Left renal cortex interstitium (tissue), 4 donors: Measurements from ENCODE around the gene ELOVL3. TPM values are rescaled to one million over a fixed set of nuclear protein-coding genes. Genes with fewer than 3 reads are reported as not detected.
"Not testable (repeated sequence)": the region's sequence is repeated elsewhere in the genome, so short reads cannot be mapped to it uniquely, and the experiment has no call there.

ENCODE experiments used
- DNase-seq, 4 donors: peaks; one replicate each; pipeline ENCODE4 v3.0.0-alpha.2; 2013; ENCODE audit warnings: low read depth in 4 of 4, low spot score in 2 of 4, missing footprints in 1 of 4
- polyA plus RNA-seq, 4 donors: library from polyadenylated mRNA; unstranded; fragments of 120-200 nt; gene quantifications; one replicate each; pipeline ENCODE4 v1.2.1, GENCODE V29; 2013; ENCODE audit not compliant: insufficient read length in 4 of 4

Gene ELOVL3
- polyA plus RNA-seq, 4 donors, result 1.9 to 2.9 (median 2.5) TPM

- DNase-seq, result no peak
These were observed 20.2 kb downstream of the ELOVL3 start for GRCh38 chr10:102246261-102246660.

- DNase-seq, result no peak
These were observed 21.6 kb downstream of the ELOVL3 start for GRCh38 chr10:102247734-102248133.

GRCh38 chr10:102252508-102252907 is 26.4 kb downstream of the ELOVL3 start:
- DNase-seq, result not testable (repeated sequence)

- DNase-seq, result no peak
These were observed 28.3 kb downstream of the ELOVL3 start for GRCh38 chr10:102254426-102254825.

GRCh38 chr10:102255404-102255803 is 29.3 kb downstream of the ELOVL3 start:
- no peak for DNase-seq

GRCh38 chr10:102261196-102261595 is 35.1 kb downstream of the ELOVL3 start:
- DNase-seq, result no peak

GRCh38 chr10:102261842-102262241 is 35.7 kb downstream of the ELOVL3 start:
- DNase-seq, result no peak

GRCh38 chr10:102262744-102263370 is 36.8 kb downstream of the ELOVL3 start:
- no peak for DNase-seq

GRCh38 chr10:102264371-102264770 is 38.3 kb downstream of the ELOVL3 start:
- DNase-seq, result no peak

- DNase-seq, result no peak
These were observed 40.6 kb downstream of the ELOVL3 start for GRCh38 chr10:102266670-102267069.

- DNase-seq, result no peak
These were observed 41.6 kb downstream of the ELOVL3 start for GRCh38 chr10:102267748-102268147.

- DNase-seq, result no peak
These were observed 42.3 kb downstream of the ELOVL3 start for GRCh38 chr10:102268375-102268888.

- no peak for DNase-seq
These were observed 42.9 kb downstream of the ELOVL3 start for GRCh38 chr10:102269017-102269416.

- no peak for DNase-seq
These were observed 48.0 kb downstream of the ELOVL3 start for GRCh38 chr10:102274062-102274461.

- DNase-seq, result no peak
These were observed 49.2 kb downstream of the ELOVL3 start for GRCh38 chr10:102275343-102275742.

GRCh38 chr10:102279104-102279503 is 53.0 kb downstream of the ELOVL3 start:
- DNase-seq, result no peak

Other genes with a start within 250 kb of the ELOVL3 start
- 10 to 100 TPM; 16.6 to 21.1 (median 19.5) TPM for gene ARMH3, start 170.1 kb upstream of the ELOVL3 start, polyA plus RNA-seq
- 10 to 100 TPM; 10.8 to 17.5 (median 13.7) TPM for gene HPS6, start 160.9 kb upstream of the ELOVL3 start, polyA plus RNA-seq
- 100 to 1,000 TPM; 108 to 149 (median 124) TPM for gene LDB1, start 105.9 kb upstream of the ELOVL3 start, polyA plus RNA-seq
- gene PPRC1, start 93.3 kb upstream of the ELOVL3 start, polyA plus RNA-seq, result 10 to 100 TPM; 27.5 to 41.2 (median 33.5) TPM
- gene NOLC1, start 73.9 kb upstream of the ELOVL3 start, polyA plus RNA-seq, result 10 to 100 TPM; 89.0 to 98.2 (median 93.0) TPM
- gene PITX3, start 15.2 kb downstream of the ELOVL3 start, polyA plus RNA-seq, result 1 to 10 TPM in 3 of 4 donors, under 1 TPM in 1; 0.58 to 1.1 (median 1.1) TPM
- gene GBF1, start 19.2 kb downstream of the ELOVL3 start, polyA plus RNA-seq, result 10 to 100 TPM; 39.9 to 58.8 (median 47.2) TPM
- 10 to 100 TPM; 16.8 to 22.7 (median 21.4) TPM for gene NFKB2, start 169.4 kb downstream of the ELOVL3 start, polyA plus RNA-seq
- gene PSD, start 192.5 kb downstream of the ELOVL3 start, polyA plus RNA-seq, result 10 to 100 TPM in 3 of 4 donors, 1 to 10 TPM in 1; 7.8 to 14.6 (median 12.8) TPM
- gene FBXL15, start 194.5 kb downstream of the ELOVL3 start, polyA plus RNA-seq, result 10 to 100 TPM in 3 of 4 donors, 1 to 10 TPM in 1; 7.8 to 14.2 (median 11.9) TPM
- 10 to 100 TPM; 82.4 to 98.8 (median 88.6) TPM for gene CUEDC2, start 206.3 kb downstream of the ELOVL3 start, polyA plus RNA-seq
- gene C10orf95, start 225.2 kb downstream of the ELOVL3 start, polyA plus RNA-seq, result 1 to 10 TPM in 2 of 4 donors, under 1 TPM in 2; 0.44 to 2.4 (median 1.4) TPM